GM18511 (cell line): ENCODE measurements around the gene ANKRD10.
"Not testable (repeated sequence)": the region's sequence is repeated elsewhere in the genome, so short reads cannot be mapped to it uniquely, and the experiment has no call there.

ENCODE experiments used
- ATAC-seq: cut with Tn5 transposase; IDR thresholded peaks from one replicate; pipeline ENCODE4 v1.9.1; 2021; ENCODE audit warnings: mild to moderate bottlenecking, moderate library complexity; ENCODE audit not compliant: unreplicated experiment

ANKRD10 gene

DNA sequence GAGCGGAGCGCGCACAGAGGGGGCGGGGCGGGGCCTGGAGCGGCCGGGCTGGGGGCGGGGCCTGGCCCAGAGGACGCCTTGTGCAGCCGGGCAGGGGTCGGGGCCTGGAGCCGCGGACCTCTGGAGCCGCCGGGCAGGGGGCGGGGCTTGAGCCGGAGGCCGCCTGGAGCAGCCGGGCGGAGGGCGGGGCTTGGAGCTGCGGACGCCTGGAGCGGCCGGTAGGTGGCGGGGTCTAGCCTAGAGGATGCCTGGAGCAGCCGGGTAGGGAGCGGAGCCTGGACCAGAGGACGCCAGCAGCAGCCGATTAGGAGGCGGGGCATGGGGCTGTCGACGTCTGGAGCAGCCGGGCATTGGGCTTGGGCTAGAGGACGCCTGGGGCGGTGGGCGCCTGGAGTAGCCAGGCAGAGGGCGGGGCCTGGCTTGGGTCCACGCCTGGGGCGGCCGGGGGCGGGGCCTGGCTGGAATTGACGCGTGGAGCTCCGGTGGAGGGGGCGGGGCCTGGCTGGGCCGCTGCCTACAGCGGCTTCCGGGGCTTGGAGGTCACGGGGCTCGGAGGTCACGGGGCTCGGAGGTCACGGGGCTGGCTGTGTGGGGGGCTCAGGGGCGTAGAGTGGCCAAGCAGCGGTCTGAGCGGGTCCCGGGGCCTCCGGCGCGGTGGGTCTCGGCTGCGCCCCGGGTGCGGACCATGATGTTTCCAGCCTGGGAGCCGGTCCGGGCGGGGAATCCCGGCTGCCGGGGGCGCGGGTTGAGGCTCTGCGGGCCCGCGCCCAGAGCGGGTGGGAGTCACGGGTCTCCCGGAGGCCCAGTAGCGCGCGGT lies at the start of gene ANKRD10:
ANKRD10 (minus strand) TSS at position 13 of the 817 bp plus-strand sequence. CDS start 135 bp downstream, outside the sequence.
- peak; percentile 76 for ATAC-seq

DNA sequence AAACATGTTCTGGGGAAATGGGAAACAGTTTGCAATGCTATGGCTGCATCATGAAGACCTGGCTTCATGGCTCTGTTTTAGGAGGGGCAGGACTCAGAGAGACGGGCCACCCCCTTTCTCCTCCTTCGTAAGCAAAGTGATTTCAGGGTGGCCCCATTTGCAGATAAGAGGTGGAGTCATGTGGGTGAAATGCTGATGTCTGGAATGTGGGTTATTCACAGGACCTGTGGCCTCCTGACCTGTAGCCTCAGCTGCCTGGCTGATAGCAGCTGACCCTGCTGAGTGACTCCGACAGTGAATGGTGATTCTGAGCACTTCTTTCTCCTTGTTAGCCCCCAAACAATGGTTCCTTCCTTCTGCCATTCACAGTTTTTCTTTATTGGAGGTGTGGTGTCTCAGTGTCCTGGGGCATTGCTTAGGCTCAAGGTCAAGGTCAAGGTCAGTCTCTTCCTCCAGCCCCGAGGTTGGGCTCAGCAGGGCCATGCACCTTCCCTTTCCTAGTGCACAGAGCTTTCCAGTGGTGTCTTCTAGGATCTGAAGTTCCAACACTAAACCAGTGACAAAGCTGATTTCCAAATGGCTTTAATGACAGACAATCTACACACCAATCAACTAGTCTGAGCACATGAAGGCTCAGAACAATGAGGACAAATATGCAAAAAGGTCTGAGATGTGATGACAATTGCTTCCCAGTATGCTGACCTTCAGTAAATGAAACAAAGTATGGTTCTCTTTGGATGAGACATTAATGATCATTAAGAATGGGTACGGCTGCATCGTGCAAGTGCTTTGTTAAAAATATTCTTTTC lies 49.6 kb upstream of the ANKRD10 start:
- ATAC-seq, result no peak

DNA sequence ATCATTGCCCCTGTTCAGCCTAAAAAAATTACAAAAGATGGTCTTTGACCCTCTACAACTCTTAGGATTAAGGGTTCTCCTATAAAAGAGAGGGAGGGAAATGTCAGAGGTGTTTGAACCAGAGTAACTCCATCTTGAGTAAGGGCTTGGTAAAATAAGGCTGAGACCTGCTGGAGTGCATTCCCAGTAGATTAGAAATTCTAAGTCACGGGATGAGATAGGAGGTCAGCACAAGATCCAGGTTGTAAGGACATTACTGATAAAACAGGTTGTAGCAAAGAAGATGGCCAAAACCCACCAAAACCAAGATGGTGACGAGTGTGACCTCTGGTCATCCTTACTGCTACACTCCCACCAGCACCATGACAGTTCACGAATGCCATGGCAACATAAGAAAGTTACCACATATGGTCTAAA lies 48.7 kb upstream of the ANKRD10 start:
- ATAC-seq, result no peak

DNA sequence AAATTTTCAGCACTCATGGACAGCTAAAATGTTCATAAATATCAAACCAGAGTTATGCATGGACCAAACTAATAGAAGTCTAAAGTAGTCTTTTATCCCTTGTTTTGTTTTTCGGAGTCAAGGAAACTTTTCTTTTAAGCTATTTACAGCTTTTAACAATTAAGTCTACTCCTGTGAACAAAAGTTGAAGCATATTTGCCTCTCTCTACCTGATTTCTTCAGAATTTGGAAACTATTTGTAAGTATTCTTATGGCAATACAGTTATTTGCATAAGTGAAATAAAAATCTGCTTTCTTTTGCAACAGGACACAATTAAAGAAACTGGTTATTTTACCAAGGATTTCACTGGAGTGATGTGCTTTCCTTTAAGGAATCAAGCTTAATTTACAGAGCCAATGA lies 47.1 kb upstream of the ANKRD10 start:
- no peak for ATAC-seq

DNA sequence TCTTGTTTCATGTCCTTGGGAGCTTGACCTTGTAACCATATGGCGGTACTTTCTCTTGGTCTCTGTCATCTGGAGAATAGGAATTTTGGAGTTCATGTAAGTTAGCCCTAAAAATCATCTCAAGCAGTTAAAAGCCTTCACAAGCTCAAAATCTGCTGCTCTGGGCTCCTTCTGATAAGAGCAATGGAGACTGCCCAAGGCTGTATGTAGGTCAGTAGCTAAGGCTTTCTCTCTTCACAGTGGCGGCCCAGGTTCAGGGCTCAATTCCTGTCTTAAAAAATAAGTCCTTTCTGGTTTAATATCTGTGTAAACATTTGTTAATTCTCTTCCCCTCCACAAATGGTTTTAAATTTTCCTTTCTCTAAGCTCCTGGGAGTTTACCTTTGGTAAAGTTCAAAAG lies 45.3 kb upstream of the ANKRD10 start:
- no peak for ATAC-seq

DNA sequence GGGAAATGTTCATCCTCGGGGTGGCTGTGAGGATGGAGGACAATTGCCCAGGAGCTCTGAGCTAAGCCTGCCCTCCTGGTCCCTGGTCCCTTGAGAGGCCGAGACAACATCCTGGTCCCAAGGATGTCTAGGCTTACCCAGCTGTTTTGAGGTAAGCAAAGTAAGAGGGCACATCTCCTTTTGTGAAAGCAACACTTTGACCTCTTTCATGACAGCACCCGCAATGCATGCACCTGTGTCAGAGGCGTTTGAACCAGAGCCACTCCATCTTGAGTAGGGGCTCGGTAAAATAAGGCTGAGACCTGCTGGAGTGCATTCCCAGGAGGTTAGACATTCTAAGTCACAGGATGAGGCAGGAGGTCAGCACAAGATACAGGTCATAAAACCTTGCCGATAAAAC lies 43.1 kb upstream of the ANKRD10 start:
- ATAC-seq, result no peak

DNA sequence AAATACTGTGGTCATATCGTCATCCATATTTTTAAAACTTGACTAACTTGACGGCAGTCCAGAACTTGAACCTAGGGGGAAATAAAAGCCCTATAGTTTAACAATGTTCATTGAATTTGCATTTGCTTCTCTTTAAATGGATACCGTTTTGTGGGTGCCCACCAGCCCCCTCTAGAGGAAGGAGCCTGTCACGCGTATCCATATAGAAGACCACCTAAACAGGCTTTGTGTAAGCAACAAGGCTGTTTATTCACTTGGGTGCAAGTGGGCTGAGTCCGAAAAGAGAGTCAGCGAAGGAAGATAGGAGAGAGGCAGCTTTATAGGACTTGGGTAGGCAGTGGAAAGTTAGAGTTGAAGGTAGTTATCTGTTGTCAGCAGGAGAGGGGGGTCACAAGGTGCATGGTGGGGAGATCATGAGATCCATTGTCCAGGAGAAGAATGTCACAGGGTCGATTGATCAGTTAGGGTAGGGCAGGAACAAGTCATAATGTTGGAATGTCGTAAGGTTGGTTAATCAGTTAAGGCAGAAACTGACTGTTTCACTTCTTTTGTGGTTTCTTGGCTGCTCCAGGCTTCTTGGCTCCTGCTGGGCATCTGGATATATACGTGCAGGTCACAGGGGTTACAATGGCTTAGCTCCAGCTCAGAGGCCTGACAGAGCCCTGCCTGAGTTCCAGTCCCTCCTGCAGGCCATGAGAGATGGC lies 42.5 kb upstream of the ANKRD10 start:
- no peak for ATAC-seq

GRCh38 chr13:110956216-110956615 lies 41.3 kb upstream of the ANKRD10 start:
- ATAC-seq, result not testable (repeated sequence)

DNA sequence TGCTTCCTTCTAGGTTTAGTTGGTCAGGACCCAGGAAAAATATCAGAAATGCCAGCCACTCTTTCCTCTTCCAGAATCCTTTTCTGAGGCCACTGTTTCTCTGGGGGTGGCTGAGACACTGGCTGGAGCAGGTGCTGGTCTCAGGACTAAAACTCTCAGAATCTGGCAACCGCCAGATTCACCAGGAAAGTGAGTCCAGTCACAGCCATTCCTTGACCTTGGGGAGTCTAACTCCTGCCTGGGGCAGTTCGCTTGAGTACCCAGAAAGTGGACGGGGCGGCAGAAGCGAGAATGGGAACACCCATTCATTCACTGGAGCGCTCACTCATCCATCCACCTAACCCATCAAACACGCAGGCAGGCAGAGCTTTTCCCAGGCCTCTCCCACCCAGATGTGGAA lies 40.7 kb upstream of the ANKRD10 start:
- not testable (repeated sequence) for ATAC-seq

- ATAC-seq, result peak; percentile 73
Observed at GRCh38 chr13:110955072-110955503, 40.2 kb upstream of the ANKRD10 start.

GRCh38 chr13:110954533-110954920 lies 39.7 kb upstream of the ANKRD10 start:
- not testable (repeated sequence) for ATAC-seq

GRCh38 chr13:110953833-110954532 lies 39.1 kb upstream of the ANKRD10 start:
- ATAC-seq, result no peak

DNA sequence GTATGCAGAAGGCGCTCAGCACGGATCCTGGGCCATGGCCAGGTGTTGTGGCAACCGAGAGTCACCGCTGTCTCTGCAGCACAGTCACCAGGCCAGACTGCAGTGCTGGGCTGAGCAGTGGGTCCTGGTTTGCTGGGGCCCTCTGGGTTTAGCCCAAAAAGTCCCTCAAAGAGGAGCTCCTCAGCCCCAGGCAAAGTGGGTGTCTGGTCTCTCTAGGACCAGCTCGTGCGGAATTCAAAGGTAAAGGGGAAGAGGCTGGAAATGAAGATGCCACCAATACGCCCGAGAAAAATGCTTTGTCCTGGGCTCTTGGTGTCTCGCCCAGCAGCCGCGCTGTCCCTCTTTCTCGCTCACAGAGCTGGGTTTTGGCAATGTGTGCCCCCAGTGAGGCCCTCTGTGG lies 38.5 kb upstream of the ANKRD10 start:
- no peak for ATAC-seq

DNA sequence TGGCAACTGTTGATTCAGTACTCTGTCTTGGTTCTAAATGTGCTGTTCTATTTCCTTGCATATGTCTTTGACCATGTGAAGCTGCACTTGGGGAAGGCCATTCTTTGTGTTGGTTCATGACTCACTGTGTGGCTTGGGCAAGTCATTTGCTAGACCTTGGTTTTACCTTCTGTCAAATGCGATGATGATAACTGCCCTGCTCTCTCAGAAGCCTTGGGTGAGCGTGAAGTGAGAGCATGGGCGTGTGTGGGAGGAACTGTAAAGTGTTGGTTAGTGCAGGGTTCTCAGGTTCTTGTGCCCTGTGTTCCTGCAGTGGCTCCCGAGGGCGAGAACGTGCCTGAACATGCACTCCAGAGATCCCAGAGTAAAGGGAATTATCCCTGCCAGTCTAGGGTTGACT lies 37.3 kb upstream of the ANKRD10 start:
- peak; percentile 56 for ATAC-seq

DNA sequence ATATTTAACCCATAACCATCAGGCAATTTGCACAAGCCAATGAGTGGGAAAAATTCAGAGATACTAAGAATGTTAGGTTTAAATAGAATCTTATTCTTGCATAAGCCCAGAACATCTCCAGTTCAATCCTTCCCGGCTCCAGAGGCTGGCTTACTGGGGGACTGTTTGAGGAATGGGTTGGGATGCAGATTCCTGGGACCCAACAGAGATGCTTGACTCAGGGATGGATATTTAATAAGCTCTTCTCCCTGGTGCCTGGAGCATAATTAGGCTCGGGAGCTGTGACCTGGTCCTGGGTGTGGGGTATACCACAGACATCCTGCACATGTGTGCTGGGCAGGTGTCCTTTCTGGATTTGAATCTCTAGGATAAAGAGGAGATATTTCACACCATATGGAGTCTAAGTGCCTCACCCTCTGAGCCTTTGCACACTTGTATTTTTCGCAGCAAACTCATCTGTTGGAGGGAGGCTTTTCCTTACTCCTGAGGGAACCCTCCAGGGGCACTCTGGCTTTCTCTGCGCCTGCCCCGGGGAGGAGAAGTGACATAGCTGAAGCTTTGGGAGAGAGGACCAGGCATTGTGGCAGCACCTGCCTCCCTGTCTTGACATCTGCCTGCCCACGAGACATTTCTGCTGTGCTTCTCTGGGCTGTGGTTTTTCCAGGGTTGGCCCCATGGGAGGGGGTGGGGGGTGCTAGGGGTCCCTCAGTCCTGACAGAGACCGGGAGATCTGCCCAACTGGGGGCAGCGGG lies 36.1 kb upstream of the ANKRD10 start:
- ATAC-seq, result no peak

DNA sequence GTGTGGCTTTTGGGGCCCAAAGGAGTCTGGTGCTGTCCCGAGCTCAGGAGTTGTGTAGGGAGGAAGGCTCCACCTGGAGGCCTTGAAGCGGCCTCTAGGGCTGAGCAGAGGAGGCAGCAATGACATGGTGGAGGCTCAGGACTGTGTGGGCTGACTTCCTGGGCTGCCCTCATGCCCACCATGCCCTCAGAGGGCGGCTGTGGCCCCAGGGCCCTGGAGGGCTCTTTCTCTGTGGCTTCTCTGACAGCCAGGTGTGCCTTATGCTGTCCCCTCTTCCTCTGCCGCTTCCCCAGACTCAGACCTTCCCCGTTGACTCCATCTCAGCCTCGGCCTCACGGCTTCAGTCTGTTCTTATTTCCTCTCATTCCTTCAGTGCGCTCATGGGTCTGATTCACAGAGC lies 35.5 kb upstream of the ANKRD10 start:
- no peak for ATAC-seq

DNA sequence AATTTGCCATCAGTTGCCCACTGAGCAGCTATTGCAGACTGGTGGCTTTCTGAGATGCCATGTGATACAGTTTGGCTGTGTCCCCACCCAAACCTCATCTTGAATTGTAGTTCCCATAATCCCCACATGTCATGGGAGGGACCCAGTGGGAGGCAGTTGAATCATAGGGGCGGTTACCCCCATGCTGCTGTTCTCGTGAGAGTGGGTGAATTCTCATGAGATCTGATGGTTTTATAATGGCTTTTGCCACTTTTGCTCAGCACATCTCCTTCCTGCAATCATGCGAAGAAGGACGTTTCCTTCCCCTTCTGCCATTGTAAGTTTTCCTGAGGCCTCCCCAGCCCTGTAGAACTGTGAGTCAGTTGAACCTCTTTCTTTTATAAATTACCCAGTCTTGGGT lies 34.8 kb upstream of the ANKRD10 start:
- ATAC-seq, result no peak

GRCh38 chr13:110949116-110949515 lies 34.2 kb upstream of the ANKRD10 start:
- no peak for ATAC-seq

GRCh38 chr13:110947338-110947737 lies 32.5 kb upstream of the ANKRD10 start:
- not testable (repeated sequence) for ATAC-seq
